Thyroid gland (tissue), 4 donors: ENCODE data around the gene SORCS2. TPM values are rescaled to one million over a fixed set of nuclear protein-coding genes. Genes with fewer than 3 reads are reported as not detected.

Source experiments
- microRNA-seq: library from miRNA; unstranded; fragments of <30 nt; microRNA quantifications from one replicate; pipeline ENCODE4, GENCODE V29; 2016
- small RNA-seq: library from RNA; depleted of rRNA; stranded (forward); fragments of <200 nt; gene quantifications from one replicate; pipeline ENCODE3, GENCODE V24; 2016
- total RNA-seq, 4 donors: library from RNA; depleted of rRNA; stranded (reverse); fragments of >200 nt; gene quantifications; one replicate each; pipeline ENCODE4 v1.2.3, GENCODE V29; 2016

SORCS2 gene
- total RNA-seq, 4 donors from 2014 or later = 1.7 to 13.6 (median 3.6) TPM

Small RNA genes lying within 50 kb of the gene (microRNA-seq; reads per million reads assigned to microRNA genes)
- not detected for gene MIR4274
- gene MIR4798 = not detected

Small RNA genes lying within 50 kb of the gene (small RNA-seq; reads per million reads assigned to genes)
- gene MIR4274 (not detected), gene MIR4798 (not detected)

Other genes starting within 250 kb of the SORCS2 start
- gene TADA2B, start 149.2 kb upstream of the SORCS2 start, total RNA-seq = 10 to 100 TPM; 17.9 to 34.1 (median 26.6) TPM
- 10 to 100 TPM; 13.4 to 21.9 (median 17.5) TPM for gene GRPEL1, start 124.5 kb upstream of the SORCS2 start, total RNA-seq
- not detected for gene PSAPL1, start 242.4 kb downstream of the SORCS2 start, total RNA-seq